ENCODE results near the gene PARD3. TPM values are rescaled to one million over a fixed set of nuclear protein-coding genes. Genes with fewer than 3 reads are reported as not detected.

PARD3 gene
- total RNA-seq, 3 donors from 2014 or later (not counting 1 experiment from before 2014, with no cell fraction given), result 0.14 to 0.49 (median 0.38) TPM

DNA sequence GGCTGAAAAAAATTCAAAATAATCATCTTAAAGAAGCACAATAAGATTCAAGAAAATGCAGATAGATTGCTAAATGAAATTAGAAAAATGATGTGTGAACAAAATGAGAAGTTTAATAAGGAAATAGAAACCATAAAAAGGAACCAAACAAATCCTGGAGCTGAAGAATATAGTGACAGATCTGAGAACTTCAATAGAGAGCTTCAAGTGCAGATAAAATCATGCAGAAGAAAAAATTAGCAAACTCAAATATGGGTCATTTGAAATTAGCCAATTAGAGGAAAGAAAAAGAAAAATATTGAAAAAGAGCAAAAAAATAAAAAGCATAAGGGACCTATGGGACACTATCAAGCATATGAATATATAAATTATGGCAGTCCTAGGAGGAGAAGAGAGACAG, 720.1 kb downstream of the PARD3 start:
- peaks cover 4 to 11% of the 10 kb centered on the region in 2 donors for H3K27me3 Mint-ChIP-seq (ENCODE audit: low read depth in 2 of 2)

DNA sequence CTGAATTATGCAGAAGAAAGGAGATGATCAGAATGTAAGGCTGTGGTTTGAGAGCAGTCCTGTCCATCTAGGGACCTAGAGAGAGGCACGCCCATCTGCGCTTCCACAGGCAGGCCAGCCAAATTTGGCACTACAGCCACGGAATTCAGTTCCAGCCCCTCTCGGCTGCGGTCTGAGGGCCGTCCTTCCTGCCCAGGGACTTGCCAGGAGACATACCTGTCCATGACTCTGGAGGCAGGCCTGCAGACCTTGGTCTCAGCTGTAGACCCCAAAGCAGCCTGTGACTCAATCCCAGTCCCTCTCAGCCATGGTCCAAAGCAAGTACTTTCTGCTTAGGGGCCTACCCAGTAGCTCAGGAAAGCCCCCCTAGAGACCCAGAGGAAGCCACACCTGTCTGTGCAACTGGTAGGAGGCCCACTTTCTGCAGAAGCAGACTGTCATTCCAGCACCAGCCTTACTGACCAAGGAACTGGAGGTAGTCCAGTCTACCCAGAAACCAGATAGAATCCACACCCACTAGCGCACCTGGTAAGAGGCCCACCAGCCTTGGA, 720.9 kb downstream of the PARD3 start:
- no peaks in the 10 kb centered on the region for H3K27me3 ChIP-seq (ENCODE audit: control insufficient read depth, insufficient read depth, low read length)
- H3K4me1 ChIP-seq (ENCODE audit: control insufficient read depth, insufficient read depth, low read length), result no peaks in the 10 kb centered on the region
- peaks cover 9% of the 10 kb centered on the region for H3K9me3 ChIP-seq (ENCODE audit: control insufficient read depth, insufficient read depth, low read length)
- Mint-ChIP-seq H3K9me3 (peaks cover 5 to 6% of the 10 kb centered on the region in 2 donors), H3K36me3 (peaks cover 9% of the 10 kb centered on the region), H3K4me3 (no peak overlapping the region), H3K27me3 (ENCODE audit: low read depth in 2 of 2) (peaks cover 6 to 11% of the 10 kb centered on the region in 2 donors), H3K27ac (no peak overlapping the region), H3K4me1 (no peaks in the 10 kb centered on the region)
- no peak overlapping the region for H3K27ac ChIP-seq (ENCODE audit: low read length)
- no peak for ATAC-seq
- H3K36me3 ChIP-seq (ENCODE audit: control insufficient read depth, insufficient read depth, low read length), result no peaks in the 10 kb centered on the region
- DNase-seq, result no peak
- WGBS (ENCODE audit: insufficient coverage), result 83% methylated on average over 7 of the region's 7 CpGs
- TF ChIP-seq, protein P1, sequence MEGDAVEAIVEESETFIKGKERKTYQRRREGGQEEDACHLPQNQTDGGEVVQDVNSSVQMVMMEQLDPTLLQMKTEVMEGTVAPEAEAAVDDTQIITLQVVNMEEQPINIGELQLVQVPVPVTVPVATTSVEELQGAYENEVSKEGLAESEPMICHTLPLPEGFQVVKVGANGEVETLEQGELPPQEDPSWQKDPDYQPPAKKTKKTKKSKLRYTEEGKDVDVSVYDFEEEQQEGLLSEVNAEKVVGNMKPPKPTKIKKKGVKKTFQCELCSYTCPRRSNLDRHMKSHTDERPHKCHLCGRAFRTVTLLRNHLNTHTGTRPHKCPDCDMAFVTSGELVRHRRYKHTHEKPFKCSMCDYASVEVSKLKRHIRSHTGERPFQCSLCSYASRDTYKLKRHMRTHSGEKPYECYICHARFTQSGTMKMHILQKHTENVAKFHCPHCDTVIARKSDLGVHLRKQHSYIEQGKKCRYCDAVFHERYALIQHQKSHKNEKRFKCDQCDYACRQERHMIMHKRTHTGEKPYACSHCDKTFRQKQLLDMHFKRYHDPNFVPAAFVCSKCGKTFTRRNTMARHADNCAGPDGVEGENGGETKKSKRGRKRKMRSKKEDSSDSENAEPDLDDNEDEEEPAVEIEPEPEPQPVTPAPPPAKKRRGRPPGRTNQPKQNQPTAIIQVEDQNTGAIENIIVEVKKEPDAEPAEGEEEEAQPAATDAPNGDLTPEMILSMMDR (IDR thresholded peaks at IDR 0.05), result no peak
- intact Hi-C loops (cut with micrococcal nuclease), result no loop called here
- no peak overlapping the region for H3K4me3 ChIP-seq (ENCODE audit: low read length)

More for the DNA sequence above, 720.1 kb downstream of the PARD3 start:
- H3K27me3 ChIP-seq (ENCODE audit: control insufficient read depth, insufficient read depth, low read length), result no peaks in the 10 kb centered on the region
- TF ChIP-seq, protein P1 (IDR thresholded peaks at IDR 0.05), result no peak
- intact Hi-C loops (cut with micrococcal nuclease), result no loop called here
- Mint-ChIP-seq H3K4me3 (no peak overlapping the region), H3K27ac (no peak overlapping the region), H3K4me1 (no peaks in the 10 kb centered on the region), H3K36me3 (peaks cover 9% of the 10 kb centered on the region), H3K9me3 (peaks cover 5 to 6% of the 10 kb centered on the region in 2 donors)
- H3K27ac ChIP-seq (ENCODE audit: low read length), result no peak overlapping the region
- H3K4me1 ChIP-seq (ENCODE audit: control insufficient read depth, insufficient read depth, low read length), result no peaks in the 10 kb centered on the region
- no peak overlapping the region for H3K4me3 ChIP-seq (ENCODE audit: low read length)
- no peak for DNase-seq
- ATAC-seq, result no peak
- H3K36me3 ChIP-seq (ENCODE audit: control insufficient read depth, insufficient read depth, low read length), result no peaks in the 10 kb centered on the region
- H3K9me3 ChIP-seq (ENCODE audit: control insufficient read depth, insufficient read depth, low read length), result peaks cover 9% of the 10 kb centered on the region

DNA sequence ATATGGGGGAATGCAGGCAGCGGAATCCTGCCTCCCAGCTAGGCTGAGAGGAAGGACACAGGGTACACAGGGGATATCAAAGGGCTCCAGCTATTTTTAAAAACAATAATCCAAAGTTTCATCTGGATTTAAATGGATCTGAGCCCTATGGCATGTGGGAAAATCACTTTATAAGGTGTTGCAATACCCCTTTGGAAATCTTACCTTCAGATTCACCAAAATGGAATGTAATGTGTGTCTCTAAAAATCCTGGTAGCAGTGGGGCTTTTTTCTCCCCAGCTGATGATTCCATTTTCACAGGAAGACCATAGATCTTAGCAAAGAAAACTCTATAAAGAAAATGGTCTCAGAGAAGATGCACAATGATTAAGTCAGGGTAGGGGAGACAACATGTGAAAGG, 722.2 kb downstream of the PARD3 start:
- no peak overlapping the region for H3K4me3 Mint-ChIP-seq
- Histone ChIP-seq H3K27ac (ENCODE audit: low read length) (no peak overlapping the region), H3K27me3 (ENCODE audit: control insufficient read depth, insufficient read depth, low read length) (no peaks in the 10 kb centered on the region), H3K9me3 (ENCODE audit: control insufficient read depth, insufficient read depth, low read length) (peaks cover 9% of the 10 kb centered on the region), H3K36me3 (ENCODE audit: control insufficient read depth, insufficient read depth, low read length) (no peaks in the 10 kb centered on the region), H3K4me1 (ENCODE audit: control insufficient read depth, insufficient read depth, low read length) (no peaks in the 10 kb centered on the region), H3K4me3 (ENCODE audit: low read length) (no peak overlapping the region)
- peaks cover 5 to 6% of the 10 kb centered on the region in 2 donors for H3K9me3 Mint-ChIP-seq
- WGBS (ENCODE audit: insufficient coverage), result 83% methylated on average over 1 of the region's 1 CpG
- no peak for DNase-seq
- intact Hi-C loops (cut with micrococcal nuclease), result no loop called here
- H3K4me1 Mint-ChIP-seq, result no peaks in the 10 kb centered on the region
- ATAC-seq, result no peak
- TF ChIP-seq, protein P1 (IDR thresholded peaks at IDR 0.05), result no peak
- H3K27ac Mint-ChIP-seq, result no peak overlapping the region
- H3K27me3 Mint-ChIP-seq (ENCODE audit: low read depth in 2 of 2), result peaks cover 6 to 11% of the 10 kb centered on the region in 2 donors
- peaks cover 9% of the 10 kb centered on the region for H3K36me3 Mint-ChIP-seq

DNA sequence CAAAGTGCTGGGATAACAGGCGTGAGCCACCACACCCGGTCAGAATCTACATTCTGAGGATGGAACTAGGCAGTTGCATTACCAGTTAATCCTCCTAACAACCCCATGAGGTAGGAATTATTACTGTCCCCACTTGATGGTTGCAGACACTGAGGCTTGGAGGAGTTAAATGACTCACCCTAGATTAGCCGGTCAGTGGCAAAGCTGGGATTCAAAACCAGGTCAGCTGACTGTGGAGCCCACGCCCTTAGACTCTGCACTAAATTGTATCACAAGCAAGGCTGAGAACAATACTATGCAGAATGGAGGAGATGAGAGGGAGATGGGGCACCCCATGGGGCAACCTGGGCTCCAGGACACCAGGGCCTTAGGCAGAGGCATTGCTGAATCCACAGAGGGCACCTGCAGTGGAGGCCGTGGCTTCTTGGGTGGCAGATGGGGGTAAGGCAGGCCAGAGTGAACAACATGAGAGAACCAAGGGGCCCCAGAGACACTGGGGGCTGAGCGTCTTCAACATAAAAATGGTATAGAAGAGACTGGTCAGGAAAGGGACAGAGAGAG, 723.4 kb downstream of the PARD3 start:
- no peak for DNase-seq
- ATAC-seq, result no peak
- Histone ChIP-seq H3K27ac (ENCODE audit: low read length) (no peak overlapping the region), H3K27me3 (ENCODE audit: control insufficient read depth, insufficient read depth, low read length) (no peaks in the 10 kb centered on the region), H3K4me1 (ENCODE audit: control insufficient read depth, insufficient read depth, low read length) (no peaks in the 10 kb centered on the region), H3K36me3 (ENCODE audit: control insufficient read depth, insufficient read depth, low read length) (no peaks in the 10 kb centered on the region), H3K9me3 (ENCODE audit: control insufficient read depth, insufficient read depth, low read length) (peaks cover 9% of the 10 kb centered on the region), H3K4me3 (ENCODE audit: low read length) (no peak overlapping the region)
- Mint-ChIP-seq H3K4me1 (no peaks in the 10 kb centered on the region), H3K9me3 (peaks cover 5 to 6% of the 10 kb centered on the region in 2 donors), H3K4me3 (no peak overlapping the region), H3K27me3 (ENCODE audit: low read depth in 2 of 2) (peaks cover 6 to 11% of the 10 kb centered on the region in 2 donors), H3K36me3 (peaks cover 9% of the 10 kb centered on the region), H3K27ac (no peak overlapping the region)
- WGBS (ENCODE audit: insufficient coverage), result 88% methylated on average over 6 of the region's 6 CpGs
- intact Hi-C loops (cut with micrococcal nuclease), result no loop called here
- TF ChIP-seq, protein P1 (IDR thresholded peaks at IDR 0.05), result no peak
